Neutrophil (primary cell): ENCODE data around the gene ZFP90.

Experiments used
- H3K27ac ChIP-seq: fragments of 200-600 bp; sonication (generic); 2 replicates; pipeline ENCODE4 v1.5.1; 2016; ENCODE audit warnings: mild to moderate bottlenecking, moderate library complexity
- H3K27me3 ChIP-seq: fragments of 200-600 bp; sonication (generic); 2 replicates; pipeline ENCODE4 v1.6.0; 2016; ENCODE audit warnings: mild to moderate bottlenecking
- H3K36me3 ChIP-seq: fragments of 200-600 bp; sonication (generic); 2 replicates; pipeline ENCODE4 v1.5.1; 2017
- H3K4me1 ChIP-seq, 2 experiments: fragments of 200-600 bp in 1 of 2; sonication (generic) in 1 of 2; 1 replicate in 1 of 2; 2 replicates in 1 of 2; pipeline versions ENCODE4 v1.5.1 to v1.6.1; 2013 to 2016; ENCODE audit warnings: low read depth in 1 of 2, low read length in 1 of 2, mild to moderate bottlenecking in 1 of 2, moderate library complexity in 1 of 2; ENCODE audit not compliant: control insufficient read depth in 1 of 2, insufficient read depth in 1 of 2
- H3K4me3 ChIP-seq, 2 experiments: fragments of 200-600 bp in 1 of 2; sonication (generic) in 1 of 2; 1 replicate in 1 of 2; 2 replicates in 1 of 2; pipeline ENCODE4 v1.5.1; 2013 to 2016; ENCODE audit warnings: low read depth in 1 of 2, low read length in 1 of 2, mild to moderate bottlenecking in 1 of 2, moderate library complexity in 1 of 2
- H3K9me3 ChIP-seq: fragments of 200-600 bp; sonication (generic); 2 replicates; pipeline ENCODE4 v1.5.1; 2016
- TF ChIP-seq, protein P1 (sequence below): fragments of 200-600 bp; sonication (generic); IDR thresholded peaks from 2 replicates; pipeline ENCODE4 v1.5.1; 2016; ENCODE audit warnings: antibody characterized with exemption

ZFP90 gene

DNA sequence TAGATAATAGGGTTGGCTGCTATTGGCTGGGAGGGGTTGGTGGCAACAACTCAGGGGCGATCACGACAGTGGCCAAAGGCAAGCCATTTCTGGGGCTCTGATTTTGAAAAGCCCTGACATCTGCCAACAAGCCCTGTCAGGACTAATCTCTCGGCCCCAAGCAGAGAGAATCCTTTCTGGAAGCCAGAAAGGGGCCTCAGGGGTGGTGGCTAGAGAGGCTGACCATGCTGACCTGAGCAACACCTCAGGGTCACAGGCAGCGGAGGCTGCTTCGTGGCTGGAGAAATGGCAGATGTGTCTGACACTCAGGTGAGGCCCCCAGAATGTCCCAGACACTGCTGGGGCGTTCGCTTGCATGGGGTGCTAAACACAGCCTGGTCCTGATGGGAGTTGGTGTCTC, 35.0 kb upstream of the ZFP90 start:
- Histone ChIP-seq H3K36me3 (no peaks in the 10 kb centered on the region), H3K4me1 (no peaks in the 10 kb centered on the region), H3K27ac (no peak overlapping the region), H3K4me3 (no peak overlapping the region), H3K27me3 (peaks cover 50% of the 10 kb centered on the region), H3K9me3 (no peaks in the 10 kb centered on the region)
- TF ChIP-seq, protein P1, sequence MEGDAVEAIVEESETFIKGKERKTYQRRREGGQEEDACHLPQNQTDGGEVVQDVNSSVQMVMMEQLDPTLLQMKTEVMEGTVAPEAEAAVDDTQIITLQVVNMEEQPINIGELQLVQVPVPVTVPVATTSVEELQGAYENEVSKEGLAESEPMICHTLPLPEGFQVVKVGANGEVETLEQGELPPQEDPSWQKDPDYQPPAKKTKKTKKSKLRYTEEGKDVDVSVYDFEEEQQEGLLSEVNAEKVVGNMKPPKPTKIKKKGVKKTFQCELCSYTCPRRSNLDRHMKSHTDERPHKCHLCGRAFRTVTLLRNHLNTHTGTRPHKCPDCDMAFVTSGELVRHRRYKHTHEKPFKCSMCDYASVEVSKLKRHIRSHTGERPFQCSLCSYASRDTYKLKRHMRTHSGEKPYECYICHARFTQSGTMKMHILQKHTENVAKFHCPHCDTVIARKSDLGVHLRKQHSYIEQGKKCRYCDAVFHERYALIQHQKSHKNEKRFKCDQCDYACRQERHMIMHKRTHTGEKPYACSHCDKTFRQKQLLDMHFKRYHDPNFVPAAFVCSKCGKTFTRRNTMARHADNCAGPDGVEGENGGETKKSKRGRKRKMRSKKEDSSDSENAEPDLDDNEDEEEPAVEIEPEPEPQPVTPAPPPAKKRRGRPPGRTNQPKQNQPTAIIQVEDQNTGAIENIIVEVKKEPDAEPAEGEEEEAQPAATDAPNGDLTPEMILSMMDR: no peak

DNA sequence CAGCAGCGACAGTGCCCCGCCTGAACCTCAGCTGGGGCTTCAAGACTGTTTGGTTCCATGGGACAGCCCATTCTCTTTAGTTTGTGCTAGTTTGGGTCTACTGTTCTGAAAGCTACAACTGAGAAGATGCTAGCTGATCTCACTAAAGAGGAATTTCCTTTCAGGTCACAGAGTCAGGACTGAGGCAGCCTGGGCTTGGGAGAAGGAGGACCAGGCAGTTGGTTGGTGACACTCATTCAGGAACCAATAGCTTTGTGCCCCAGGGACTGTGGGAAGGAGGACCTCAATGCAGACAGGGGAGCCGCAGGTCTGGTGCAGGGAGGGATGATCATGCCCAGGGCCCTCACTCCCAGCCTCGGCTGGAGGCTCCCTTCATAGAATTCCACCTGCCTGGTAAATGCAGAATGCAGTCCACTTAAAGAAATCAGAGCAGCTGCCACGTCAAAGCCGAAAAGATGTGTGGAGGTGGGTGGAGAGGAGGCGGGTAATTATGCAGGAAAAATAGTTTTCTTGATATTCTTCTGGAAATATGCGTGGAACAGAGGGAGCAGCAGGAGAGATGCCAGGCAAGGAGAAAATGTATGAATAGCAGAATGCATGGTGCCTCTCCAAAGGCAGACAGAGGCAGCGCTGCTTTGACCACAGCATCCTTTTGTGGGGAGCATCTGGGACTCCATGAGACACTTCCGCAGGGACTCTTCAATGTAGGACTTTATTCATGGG, 32.6 kb upstream of the ZFP90 start:
- H3K4me1 ChIP-seq: peaks cover 8 to 10% of the 10 kb centered on the region in 2 experiments
- TF ChIP-seq, protein P1: no peak
- H3K36me3 ChIP-seq: no peaks in the 10 kb centered on the region
- no peak overlapping the region for H3K4me3 ChIP-seq
- no peaks in the 10 kb centered on the region for H3K9me3 ChIP-seq
- H3K27ac ChIP-seq: no peak overlapping the region
- peaks cover 60% of the 10 kb centered on the region for H3K27me3 ChIP-seq

DNA sequence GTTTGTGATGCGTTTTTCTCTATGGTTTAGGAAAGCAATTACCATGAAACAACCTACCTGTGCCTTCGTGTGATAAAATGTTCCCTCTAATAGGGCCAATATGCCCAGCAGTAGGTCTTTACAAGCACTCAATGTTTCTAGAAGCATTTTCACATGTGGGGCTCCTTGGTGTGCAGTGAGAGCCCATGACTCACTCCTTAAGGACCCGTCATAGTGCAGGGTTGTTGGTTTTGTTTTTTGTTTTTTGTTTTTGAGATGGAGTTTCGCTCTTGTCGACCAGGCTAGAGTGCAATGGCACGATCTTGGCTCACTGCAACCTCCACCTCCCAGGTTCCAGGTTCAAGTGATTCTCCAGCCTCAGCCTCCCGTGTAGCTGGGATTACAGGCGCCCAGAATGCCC, 31.1 kb upstream of the ZFP90 start:
- TF ChIP-seq, protein P1: no peak
- Histone ChIP-seq H3K9me3 (no peaks in the 10 kb centered on the region), H3K27me3 (peaks cover 58% of the 10 kb centered on the region), H3K36me3 (no peaks in the 10 kb centered on the region), H3K4me3 (no peak overlapping the region), H3K4me1 (peaks cover 8 to 10% of the 10 kb centered on the region in 2 experiments), H3K27ac (no peak overlapping the region)

DNA sequence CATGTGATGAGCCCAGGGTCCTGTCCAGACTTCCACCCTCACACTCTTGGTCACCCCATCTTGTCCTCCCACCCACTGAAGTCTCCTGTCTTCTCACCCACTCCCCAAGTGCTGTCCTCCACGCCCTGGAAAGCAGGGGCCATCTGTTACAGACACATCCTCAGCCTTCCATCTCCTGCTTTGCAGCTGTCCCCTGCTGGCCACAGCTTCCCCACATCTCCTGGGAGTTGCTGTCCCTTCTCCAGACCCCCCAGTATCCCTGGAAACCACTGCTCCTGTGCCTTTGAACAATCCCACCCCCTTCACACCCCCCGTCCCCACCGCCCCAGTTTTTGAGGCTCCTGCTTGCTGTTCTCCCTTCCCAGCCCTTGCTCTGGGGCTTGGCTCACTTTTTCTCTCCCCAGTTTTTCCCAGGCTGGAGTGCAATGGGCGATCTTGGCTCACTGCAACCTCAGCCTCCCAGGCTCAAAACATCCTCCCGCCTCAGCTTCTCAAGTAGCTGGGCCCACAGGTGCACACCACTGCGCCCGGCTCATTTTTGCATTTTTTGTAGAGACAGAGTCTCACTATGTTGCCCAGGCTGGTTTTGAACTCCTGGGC, 30.4 kb upstream of the ZFP90 start:
- H3K36me3 ChIP-seq: no peaks in the 10 kb centered on the region
- peaks cover 52% of the 10 kb centered on the region for H3K27me3 ChIP-seq
- H3K27ac ChIP-seq: no peak overlapping the region
- no peaks in the 10 kb centered on the region for H3K9me3 ChIP-seq
- TF ChIP-seq, protein P1: no peak
- H3K4me1 ChIP-seq: peaks cover 8 to 10% of the 10 kb centered on the region in 2 experiments
- H3K4me3 ChIP-seq: no peak overlapping the region

DNA sequence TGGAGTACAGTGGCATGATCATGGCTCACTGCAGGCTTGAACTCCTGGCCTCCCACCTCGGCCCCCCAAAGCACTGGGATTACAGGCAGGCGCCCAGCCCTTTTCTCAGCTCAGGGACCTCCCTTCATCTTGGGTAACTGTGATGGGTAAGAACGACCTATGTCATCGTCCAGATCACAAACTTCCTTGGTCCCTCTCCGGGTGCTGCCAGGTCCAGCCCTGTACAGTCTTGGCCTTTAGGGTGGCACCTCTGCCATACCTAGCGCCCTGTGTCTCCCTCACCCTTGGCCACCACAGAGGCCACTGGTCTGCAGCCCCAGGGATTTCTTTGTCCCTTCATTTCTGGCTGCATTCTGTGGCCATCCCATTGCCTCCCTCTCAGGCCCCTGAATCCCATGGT, 29.7 kb upstream of the ZFP90 start:
- Histone ChIP-seq H3K4me3 (no peak overlapping the region), H3K4me1 (peaks cover 8 to 10% of the 10 kb centered on the region in 2 experiments), H3K27ac (no peak overlapping the region), H3K9me3 (no peaks in the 10 kb centered on the region), H3K36me3 (no peaks in the 10 kb centered on the region), H3K27me3 (peaks cover 52% of the 10 kb centered on the region)
- TF ChIP-seq, protein P1: no peak
